OCI-M1 (cell line): ENCODE data around the gene IGF2BP1.
"Not testable (repeated sequence)": the region's sequence is repeated elsewhere in the genome, so short reads cannot be mapped to it uniquely, and the experiment has no call there.

ENCODE experiments used
- DNase-seq: peaks from one replicate; lab custom pipeline; 2025; lab: John Stamatoyannopoulos, UW

IGF2BP1 gene

GRCh38 chr17:49020609-49021008 is 23.4 kb downstream of the IGF2BP1 start:
- DNase-seq, result no peak

- no peak for DNase-seq
Measured at GRCh38 chr17:49021095-49021767, 24.0 kb downstream of the IGF2BP1 start.

GRCh38 chr17:49021768-49022103 is 24.6 kb downstream of the IGF2BP1 start:
- no peak for DNase-seq

- no peak for DNase-seq
Measured at GRCh38 chr17:49022391-49022941, 25.3 kb downstream of the IGF2BP1 start.

GRCh38 chr17:49024523-49024922 is 27.3 kb downstream of the IGF2BP1 start:
- no peak for DNase-seq

GRCh38 chr17:49026447-49026846 is 29.3 kb downstream of the IGF2BP1 start:
- not testable (repeated sequence) for DNase-seq

- peak; percentile 10 for DNase-seq
Measured at GRCh38 chr17:49028271-49028670, 31.1 kb downstream of the IGF2BP1 start.

GRCh38 chr17:49029801-49030200 is 32.6 kb downstream of the IGF2BP1 start:
- no peak for DNase-seq

GRCh38 chr17:49031965-49032928 is 35.1 kb downstream of the IGF2BP1 start:
- peak; percentile 84 for DNase-seq

- peak; percentile 19 for DNase-seq
Measured at GRCh38 chr17:49035470-49036269, 38.5 kb downstream of the IGF2BP1 start.

GRCh38 chr17:49036270-49036626 is 39.1 kb downstream of the IGF2BP1 start:
- no peak for DNase-seq

GRCh38 chr17:49038138-49038537 is 41.0 kb downstream of the IGF2BP1 start:
- DNase-seq, result no peak

- DNase-seq, result no peak
Measured at GRCh38 chr17:49038544-49038943, 41.4 kb downstream of the IGF2BP1 start.

- DNase-seq, result not testable (repeated sequence)
Measured at GRCh38 chr17:49039518-49039917, 42.3 kb downstream of the IGF2BP1 start.

- DNase-seq, result no peak
Measured at GRCh38 chr17:49041527-49041926, 44.3 kb downstream of the IGF2BP1 start.

GRCh38 chr17:49045376-49045775 is 48.2 kb downstream of the IGF2BP1 start:
- DNase-seq, result no peak

GRCh38 chr17:49046912-49047311 is 49.7 kb downstream of the IGF2BP1 start:
- DNase-seq, result no peak

GRCh38 chr17:49049265-49049664 is 52.1 kb downstream of the IGF2BP1 start:
- DNase-seq, result no peak

- DNase-seq, result no peak
Measured at GRCh38 chr17:49050611-49051010, 53.4 kb downstream of the IGF2BP1 start.

GRCh38 chr17:49051269-49051668 is 54.1 kb downstream of the IGF2BP1 start:
- DNase-seq, result no peak

- DNase-seq, result no peak
Measured at GRCh38 chr17:49053171-49053829, 56.1 kb downstream of the IGF2BP1 start.
